ENCODE measurements around the gene SEPTIN3. TPM values are rescaled to one million over a fixed set of nuclear protein-coding genes. Genes with fewer than 3 reads are reported as not detected.
A peak's percentile ranks its signal among the peaks of the same experiment; 100 is the strongest.

SEPTIN3 gene
- total RNA-seq, 2 experiments from 2014 or later: 1.1 to 2.1 TPM

- no TSS peak for BruUV-seq (replicated peaks)
- no peak overlapping the region for H3K27ac ChIP-seq (ENCODE audit: low read depth, low read length, poor library complexity, severe bottlenecking)
- H3K4me2 ChIP-seq (ENCODE audit: low read length): no peak overlapping the region
- H3K9me3 ChIP-seq (ENCODE audit: low read length): no peaks in the 10 kb centered on the region
- CTCF ChIA-PET (ENCODE audit: unreplicated experiment): no interaction called here
- H3K79me2 ChIP-seq (ENCODE audit: insufficient read depth, low read depth, low read length): no peaks in the 10 kb centered on the region
- no peak for TF ChIP-seq EZH2phosphoT487 (IDR thresholded peaks at IDR 0.05; ENCODE audit: borderline replicate concordance, low read depth, low read length)
- TF ChIP-seq CTCF (conservative IDR thresholded peaks at IDR 0.05; ENCODE audit: low read length): no peak
- H3K36me3 ChIP-seq (ENCODE audit: insufficient read depth, low read length): no peaks in the 10 kb centered on the region
- POLR2A ChIA-PET: no interaction called here
- intact Hi-C loops (cut with micrococcal nuclease; ENCODE audit: unreplicated experiment): no loop called here
- H3K4me1 ChIP-seq (ENCODE audit: insufficient read depth, low read length, poor library complexity, severe bottlenecking): peaks cover 8% of the 10 kb centered on the region
- DNase-seq (ENCODE audit: low spot score): no peak
- no peak overlapping the region for H2AFZ ChIP-seq (ENCODE audit: low read length)
- no peaks in the 10 kb centered on the region for H4K20me1 ChIP-seq (ENCODE audit: insufficient read depth, low read length)
- no peak overlapping the region for H3K4me3 ChIP-seq (ENCODE audit: low read depth, low read length, poor library complexity, severe bottlenecking)
- no peaks in the 10 kb centered on the region for H3K9me2 ChIP-seq (ENCODE audit: insufficient read depth, low read length)
Observed at GRCh38 chr22:41996826-41997225, 27.6 kb downstream of the SEPTIN3 start.

GRCh38 chr22:41998361-41999261, 29.4 kb downstream of the SEPTIN3 start, which contains the start of gene WBP2NL:
Gene WBP2NL (plus strand): TSS chr22:41998788. CDS start chr22:41998819, 31 bp downstream.
- Histone ChIP-seq H3K36me3 (ENCODE audit: insufficient read depth, low read length) (no peaks in the 10 kb centered on the region), H3K4me2 (ENCODE audit: low read length) (peak within 1 kb of the TSS; percentile 67), H3K9me3 (ENCODE audit: low read length) (no peaks in the 10 kb centered on the region), H2AFZ (ENCODE audit: low read length) (peak within 1 kb of the TSS; percentile 73; the same call in 1 of the 2 replicates), H3K79me2 (ENCODE audit: insufficient read depth, low read depth, low read length) (no peaks in the 10 kb centered on the region), H3K9me2 (ENCODE audit: insufficient read depth, low read length) (no peaks in the 10 kb centered on the region), H3K27ac (ENCODE audit: low read depth, low read length, poor library complexity, severe bottlenecking) (no peak within 1 kb of the TSS), H3K4me1 (ENCODE audit: insufficient read depth, low read length, poor library complexity, severe bottlenecking) (peaks cover 8% of the 10 kb centered on the region), H3K4me3 (ENCODE audit: low read depth, low read length, poor library complexity, severe bottlenecking) (peak within 1 kb of the TSS; percentile 63), H4K20me1 (ENCODE audit: insufficient read depth, low read length) (no peaks in the 10 kb centered on the region)
- intact Hi-C loops (cut with micrococcal nuclease; ENCODE audit: unreplicated experiment): no loop called here
- DNase-seq (ENCODE audit: low spot score): peak; percentile 86
- BruUV-seq (replicated peaks): no TSS peak
- ChIA-PET POLR2A (no interaction called here), CTCF (ENCODE audit: unreplicated experiment) (no interaction called here)
- TF ChIP-seq EZH2phosphoT487 (IDR thresholded peaks at IDR 0.05; ENCODE audit: borderline replicate concordance, low read depth, low read length) (no peak), CTCF (conservative IDR thresholded peaks at IDR 0.05; ENCODE audit: low read length) (no peak)

GRCh38 chr22:42000466-42000865, 31.2 kb downstream of the SEPTIN3 start:
- H4K20me1 ChIP-seq (ENCODE audit: insufficient read depth, low read length): no peaks in the 10 kb centered on the region
- peaks cover 8% of the 10 kb centered on the region for H3K4me1 ChIP-seq (ENCODE audit: insufficient read depth, low read length, poor library complexity, severe bottlenecking)
- intact Hi-C loops (cut with micrococcal nuclease; ENCODE audit: unreplicated experiment): no loop called here
- H2AFZ ChIP-seq (ENCODE audit: low read length): no peak overlapping the region
- DNase-seq (ENCODE audit: low spot score): no peak
- no peak overlapping the region for H3K4me2 ChIP-seq (ENCODE audit: low read length)
- H3K79me2 ChIP-seq (ENCODE audit: insufficient read depth, low read depth, low read length): no peaks in the 10 kb centered on the region
- H3K27ac ChIP-seq (ENCODE audit: low read depth, low read length, poor library complexity, severe bottlenecking): no peak overlapping the region
- BruUV-seq (replicated peaks): no TSS peak
- H3K9me3 ChIP-seq (ENCODE audit: low read length): no peaks in the 10 kb centered on the region
- H3K36me3 ChIP-seq (ENCODE audit: insufficient read depth, low read length): no peaks in the 10 kb centered on the region
- no peak overlapping the region for H3K4me3 ChIP-seq (ENCODE audit: low read depth, low read length, poor library complexity, severe bottlenecking)
- CTCF ChIA-PET (ENCODE audit: unreplicated experiment): no interaction called here
- H3K9me2 ChIP-seq (ENCODE audit: insufficient read depth, low read length): no peaks in the 10 kb centered on the region
- TF ChIP-seq EZH2phosphoT487 (IDR thresholded peaks at IDR 0.05; ENCODE audit: borderline replicate concordance, low read depth, low read length) (no peak), CTCF (conservative IDR thresholded peaks at IDR 0.05; ENCODE audit: low read length) (no peak)
- POLR2A ChIA-PET: no interaction called here
